Measurements from ENCODE around the gene DOLPP1. TPM values are rescaled to one million over a fixed set of nuclear protein-coding genes. Genes with fewer than 3 reads are reported as not detected.

Gene DOLPP1
- total and polyA plus RNA-seq, 8 donors, result 13.4 to 19.6 (median 15.2) TPM

GRCh38 chr9:129101279-129101678, 20.4 kb downstream of the DOLPP1 start:
- no peaks in the 10 kb centered on the region for H3K27me3 ChIP-seq
- peaks cover 0 to 23% of the 10 kb centered on the region in 2 donors for H3K36me3 ChIP-seq
- DNase-seq (no peak), ATAC-seq (no peak)
- no peaks in the 10 kb centered on the region for H3K9me3 ChIP-seq
- intact Hi-C loops (cut with DNase I), result no loop called here
- H3K4me3 ChIP-seq, result no peak overlapping the region
- no peaks in the 10 kb centered on the region for H3K4me1 ChIP-seq
- TF ChIP-seq, protein P1, sequence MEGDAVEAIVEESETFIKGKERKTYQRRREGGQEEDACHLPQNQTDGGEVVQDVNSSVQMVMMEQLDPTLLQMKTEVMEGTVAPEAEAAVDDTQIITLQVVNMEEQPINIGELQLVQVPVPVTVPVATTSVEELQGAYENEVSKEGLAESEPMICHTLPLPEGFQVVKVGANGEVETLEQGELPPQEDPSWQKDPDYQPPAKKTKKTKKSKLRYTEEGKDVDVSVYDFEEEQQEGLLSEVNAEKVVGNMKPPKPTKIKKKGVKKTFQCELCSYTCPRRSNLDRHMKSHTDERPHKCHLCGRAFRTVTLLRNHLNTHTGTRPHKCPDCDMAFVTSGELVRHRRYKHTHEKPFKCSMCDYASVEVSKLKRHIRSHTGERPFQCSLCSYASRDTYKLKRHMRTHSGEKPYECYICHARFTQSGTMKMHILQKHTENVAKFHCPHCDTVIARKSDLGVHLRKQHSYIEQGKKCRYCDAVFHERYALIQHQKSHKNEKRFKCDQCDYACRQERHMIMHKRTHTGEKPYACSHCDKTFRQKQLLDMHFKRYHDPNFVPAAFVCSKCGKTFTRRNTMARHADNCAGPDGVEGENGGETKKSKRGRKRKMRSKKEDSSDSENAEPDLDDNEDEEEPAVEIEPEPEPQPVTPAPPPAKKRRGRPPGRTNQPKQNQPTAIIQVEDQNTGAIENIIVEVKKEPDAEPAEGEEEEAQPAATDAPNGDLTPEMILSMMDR (IDR thresholded peaks at IDR 0.05), result no peak
- H3K27ac ChIP-seq, result no peak overlapping the region

DNA sequence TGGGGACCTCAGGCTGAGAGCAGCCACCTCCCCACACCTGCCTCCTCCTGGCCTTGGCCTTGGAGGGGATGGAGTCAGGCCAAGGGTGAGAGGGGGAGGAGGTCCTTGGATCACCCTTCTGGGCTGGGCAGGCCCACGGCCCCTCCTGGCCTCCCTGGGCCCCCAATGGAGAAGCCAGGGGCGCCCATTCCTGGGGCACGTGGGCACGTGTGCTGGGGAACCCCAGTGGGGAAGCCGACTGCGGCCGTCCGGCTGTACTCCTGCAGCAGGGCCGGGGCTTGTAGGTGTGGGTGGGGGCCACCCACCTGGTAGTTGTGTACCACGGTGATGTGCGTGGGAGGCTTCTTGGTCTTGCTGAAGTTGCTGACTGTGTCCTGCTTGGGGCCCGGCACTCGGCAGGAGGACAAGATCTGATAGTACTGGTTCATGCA, 21.2 kb downstream of the DOLPP1 start:
- Histone ChIP-seq H3K27ac (no peak overlapping the region), H3K4me3 (no peak overlapping the region), H3K9me3 (no peaks in the 10 kb centered on the region), H3K4me1 (no peaks in the 10 kb centered on the region), H3K27me3 (no peaks in the 10 kb centered on the region), H3K36me3 (peaks cover 0 to 21% of the 10 kb centered on the region in 2 donors)
- ATAC-seq (no peak), DNase-seq (no peak)
- TF ChIP-seq, protein P1 (IDR thresholded peaks at IDR 0.05), result no peak
- intact Hi-C loops (cut with DNase I), result no loop called here

DNA sequence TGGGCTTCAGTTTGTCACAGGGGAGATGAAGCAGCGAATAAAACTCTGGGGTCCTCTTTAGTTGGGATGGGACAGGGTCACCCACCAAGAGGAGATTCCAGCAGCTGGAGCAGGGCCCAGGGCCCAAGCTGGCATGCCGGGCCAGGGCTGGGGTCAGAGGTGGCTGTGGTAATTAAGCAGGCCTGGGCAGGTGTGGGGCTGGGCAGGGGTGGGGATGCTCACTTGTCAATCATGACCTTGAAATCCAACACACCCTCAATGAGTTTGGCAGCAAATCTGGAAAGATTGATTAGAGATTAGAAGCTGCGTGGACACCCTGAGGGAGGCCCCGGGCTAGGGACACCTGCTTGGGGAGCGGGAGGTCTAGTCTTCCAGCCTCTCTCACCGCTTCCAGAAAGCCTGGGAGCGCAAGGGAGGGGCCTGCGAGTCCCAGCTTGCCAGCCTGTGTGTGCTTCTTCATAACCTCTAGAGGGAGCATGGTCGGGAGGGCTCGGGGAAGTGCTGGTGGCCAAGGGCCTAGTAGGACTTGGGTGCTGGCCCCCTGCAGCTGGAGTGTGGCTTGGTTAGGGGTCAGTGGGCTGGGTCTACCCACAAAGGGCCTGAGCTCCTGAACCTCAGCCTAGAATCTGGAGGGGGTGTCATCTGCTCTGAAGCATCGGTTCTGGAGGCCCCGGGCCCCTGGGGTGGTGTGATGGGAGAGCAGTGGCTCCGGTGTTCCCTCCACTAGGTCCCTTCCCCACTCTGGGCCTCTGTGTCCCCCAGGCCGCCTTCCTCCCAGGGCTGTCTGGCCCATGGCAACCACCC, 22.1 kb downstream of the DOLPP1 start:
- peak; percentile 64 for ATAC-seq
- no peaks in the 10 kb centered on the region for H3K4me1 ChIP-seq
- no peak overlapping the region for H3K4me3 ChIP-seq
- H3K9me3 ChIP-seq, result no peaks in the 10 kb centered on the region
- H3K27ac ChIP-seq, result no peak overlapping the region
- intact Hi-C loops (cut with DNase I), result no loop called here
- H3K36me3 ChIP-seq, result peaks cover 0 to 18% of the 10 kb centered on the region in 2 donors
- DNase-seq, result peak in 1 of 4 donors; percentile 9
- H3K27me3 ChIP-seq, result no peaks in the 10 kb centered on the region
- TF ChIP-seq, protein P1 (IDR thresholded peaks at IDR 0.05), result peak in 1 of 2 donors; percentile 50

- Histone ChIP-seq H3K9me3 (no peaks in the 10 kb centered on the region), H3K4me3 (no peak overlapping the region), H3K27ac (no peak overlapping the region), H3K36me3 (peaks cover 0 to 13% of the 10 kb centered on the region in 2 donors), H3K27me3 (no peaks in the 10 kb centered on the region), H3K4me1 (no peaks in the 10 kb centered on the region)
- ATAC-seq (no peak), DNase-seq (no peak)
- TF ChIP-seq, protein P1 (IDR thresholded peaks at IDR 0.05), result no peak
- intact Hi-C loops (cut with DNase I), result no loop called here
Observed at GRCh38 chr9:129103595-129103965, 22.7 kb downstream of the DOLPP1 start.

- H3K9me3 ChIP-seq, result no peaks in the 10 kb centered on the region
- H3K27me3 ChIP-seq, result no peaks in the 10 kb centered on the region
- H3K4me1 ChIP-seq, result peaks cover 0 to 2% of the 10 kb centered on the region in 2 donors
- H3K36me3 ChIP-seq, result peaks cover 0 to 13% of the 10 kb centered on the region in 2 donors
- no peak for ATAC-seq
- no peak for DNase-seq
- no peak overlapping the region for H3K27ac ChIP-seq
- no peak overlapping the region for H3K4me3 ChIP-seq
- TF ChIP-seq, protein P1 (IDR thresholded peaks at IDR 0.05), result no peak
- intact Hi-C loops (cut with DNase I), result no loop called here
Observed at GRCh38 chr9:129104051-129104450, 23.1 kb downstream of the DOLPP1 start.
